HEK293T (cell line): Measurements from ENCODE around the gene CCDC142.
A peak's percentile ranks its signal among the peaks of the same experiment; 100 is the strongest.

Experiments
- CTCF ChIA-PET: fragments of 350-600 bp; formaldehyde crosslinking; extraction: SDS; loops from one replicate; lab custom pipeline; 2021; ENCODE audit warnings: antibody characterized with exemption, inconsistent platforms; lab: Yijun Ruan, JAX
- POLR2A ChIA-PET: fragments of 350-600 bp; formaldehyde crosslinking; extraction: SDS; loops from one replicate; lab custom pipeline; 2020; ENCODE audit warnings: antibody characterized with exemption, inconsistent platforms; lab: Yijun Ruan, JAX
- DNase-seq: peaks from one replicate; pipeline ENCODE4 v3.0.0; 2012; ENCODE audit warnings: mixed read lengths; ENCODE audit errors: extremely low spot score
- ARNT ChIP-seq: fragments of 450-650 bp; IDR thresholded peaks from 2 replicates; pipeline ENCODE4 v1.6.1; 2017; ENCODE audit warnings: mild to moderate bottlenecking
- BHLHE40 ChIP-seq: fragments of 450-650 bp; IDR thresholded peaks from 2 replicates; pipeline ENCODE4 v1.6.1; 2016; ENCODE audit warnings: mild to moderate bottlenecking, moderate library complexity, borderline replicate concordance
- CTBP1 ChIP-seq: fragments of 450-650 bp; IDR thresholded peaks from 2 replicates; pipeline ENCODE4 v1.6.1; 2016; ENCODE audit warnings: borderline replicate concordance
- ELF4 ChIP-seq: fragments of 450-650 bp; IDR thresholded peaks from 2 replicates; pipeline ENCODE4 v1.6.1; 2017; ENCODE audit warnings: antibody characterized with exemption
- FOXA1 ChIP-seq: fragments of 450-650 bp; IDR thresholded peaks from 2 replicates; pipeline ENCODE4 v1.6.1; 2016; ENCODE audit warnings: mild to moderate bottlenecking
- FOXK2 ChIP-seq: fragments of 450-650 bp; IDR thresholded peaks from 2 replicates; pipeline ENCODE4 v1.6.1; 2016; ENCODE audit warnings: mild to moderate bottlenecking
- FOXM1 ChIP-seq: fragments of 450-650 bp; IDR thresholded peaks from 2 replicates; pipeline ENCODE4 v1.6.1; 2017; ENCODE audit warnings: mild to moderate bottlenecking, borderline replicate concordance
- HDGF ChIP-seq: fragments of 450-650 bp; IDR thresholded peaks from 2 replicates; pipeline ENCODE4 v1.6.1; 2017; ENCODE audit warnings: antibody characterized with exemption, borderline replicate concordance
- L3MBTL2 ChIP-seq: fragments of 450-650 bp; conservative IDR thresholded peaks from 2 replicates; pipeline ENCODE4 v1.6.1; 2016; ENCODE audit warnings: mild to moderate bottlenecking
- LEF1 ChIP-seq: fragments of 450-650 bp; IDR thresholded peaks from 2 replicates; pipeline ENCODE4 v1.6.1; 2017; ENCODE audit warnings: mild to moderate bottlenecking, borderline replicate concordance
- NFRKB ChIP-seq: fragments of 450-650 bp; IDR thresholded peaks from 2 replicates; pipeline ENCODE4 v1.6.1; 2016; ENCODE audit warnings: mild to moderate bottlenecking, moderate library complexity
- SP1 ChIP-seq: fragments of 450-650 bp; IDR thresholded peaks from 2 replicates; pipeline ENCODE4 v1.6.1; 2017
- SUZ12 ChIP-seq: fragments of 450-650 bp; IDR thresholded peaks from 2 replicates; pipeline ENCODE4 v1.6.1; 2016; ENCODE audit warnings: mild to moderate bottlenecking
- TARDBP ChIP-seq: fragments of 450-650 bp; IDR thresholded peaks from 2 replicates; pipeline ENCODE4 v1.6.1; 2016
- ZNF384 ChIP-seq: fragments of 450-650 bp; IDR thresholded peaks from 2 replicates; pipeline ENCODE4 v1.6.1; 2016
- TF ChIP-seq, protein P1 (sequence below): fragments of 450-650 bp; IDR thresholded peaks from 2 replicates; pipeline ENCODE4 v1.6.1; 2016

Gene CCDC142

DNA sequence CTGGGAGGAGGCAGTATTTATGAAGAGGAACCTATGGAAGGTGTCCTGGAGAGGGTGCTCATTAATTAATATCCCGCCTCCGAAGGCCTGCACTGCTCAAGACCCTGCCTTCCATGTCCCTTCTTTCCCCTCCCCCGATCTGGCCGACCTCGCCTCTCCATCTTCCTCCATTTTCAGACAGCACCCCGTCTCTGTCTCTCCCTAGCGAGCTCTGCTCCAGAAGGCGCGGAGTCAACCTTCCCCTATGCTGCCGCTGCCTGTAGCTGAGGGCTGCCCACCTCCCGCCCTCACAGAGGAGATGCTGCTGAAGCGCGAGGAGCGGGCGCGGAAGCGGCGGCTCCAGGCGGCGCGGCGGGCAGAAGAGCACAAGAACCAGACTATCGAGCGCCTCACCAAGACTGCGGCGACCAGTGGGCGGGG lies 25.7 kb downstream of the CCDC142 start:
- peak; percentile 16 for DNase-seq
- ChIA-PET POLR2A (interaction anchor here (0.8 to 8.2 kb wide), 11 partner anchors 10 to 66 kb away, joined by 3 to 81 read pairs (median 9); partner anchors contain the start of genes C2orf81, CCDC142, MRPL53 and TTC31), CTCF (no interaction called here)
- no peak for TF ChIP-seq FOXA1
- no peak for TF ChIP-seq ARNT
- no peak for TF ChIP-seq ELF4
- TF ChIP-seq BHLHE40, result no peak
- no peak for TF ChIP-seq FOXK2

GRCh38 chr2:74454654-74455511 lies 27.9 kb downstream of the CCDC142 start, which contains the start of gene INO80B:
INO80B (plus strand) TSS chr2:74455087; CDS start chr2:74455117, 30 bp downstream.
- POLR2A ChIA-PET, result interaction anchor here (0.8 to 8.2 kb wide), 14 partner anchors 10 to 135 kb away, joined by 3 to 81 read pairs (median 5); partner anchors contain the start of genes AUP1, C2orf81, HTRA2 and MOGS
- CTCF ChIA-PET, result interaction anchor here (1.0 kb wide), 1 partner anchor 54 kb away, joined by 3 read pairs; no protein-coding TSS in a partner anchor
- no peak for TF ChIP-seq TARDBP
- TF ChIP-seq BHLHE40, result no peak
- no peak for TF ChIP-seq ARNT
- TF ChIP-seq SUZ12, result no peak
- TF ChIP-seq, protein P1, sequence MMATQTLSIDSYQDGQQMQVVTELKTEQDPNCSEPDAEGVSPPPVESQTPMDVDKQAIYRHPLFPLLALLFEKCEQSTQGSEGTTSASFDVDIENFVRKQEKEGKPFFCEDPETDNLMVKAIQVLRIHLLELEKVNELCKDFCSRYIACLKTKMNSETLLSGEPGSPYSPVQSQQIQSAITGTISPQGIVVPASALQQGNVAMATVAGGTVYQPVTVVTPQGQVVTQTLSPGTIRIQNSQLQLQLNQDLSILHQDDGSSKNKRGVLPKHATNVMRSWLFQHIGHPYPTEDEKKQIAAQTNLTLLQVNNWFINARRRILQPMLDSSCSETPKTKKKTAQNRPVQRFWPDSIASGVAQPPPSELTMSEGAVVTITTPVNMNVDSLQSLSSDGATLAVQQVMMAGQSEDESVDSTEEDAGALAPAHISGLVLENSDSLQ, result peak; percentile 66
- TF ChIP-seq FOXA1, result no peak
- TF ChIP-seq HDGF, result no peak
- no peak; the same call in 1 of the 2 replicates for TF ChIP-seq FOXM1
- peak; percentile 27 for TF ChIP-seq L3MBTL2
- no peak; the same call in 1 of the 2 replicates for TF ChIP-seq FOXK2
- TF ChIP-seq CTBP1, result peak; percentile 88
- no peak for TF ChIP-seq SP1
- no peak for TF ChIP-seq LEF1
- no peak for TF ChIP-seq ZNF384
- peak; percentile 88 for TF ChIP-seq ELF4
- TF ChIP-seq NFRKB, result peak; percentile 77
- peak; percentile 82 for DNase-seq

GRCh38 chr2:74450570-74451190 lies 32.1 kb downstream of the CCDC142 start:
- CTCF ChIA-PET, result no interaction called here
- no peak for TF ChIP-seq FOXA1
- TF ChIP-seq TARDBP, result no peak
- TF ChIP-seq SP1, result no peak
- no peak for TF ChIP-seq NFRKB
- no peak for TF ChIP-seq BHLHE40
- no peak for TF ChIP-seq ELF4
- TF ChIP-seq ZNF384, result no peak
- TF ChIP-seq ARNT, result no peak
- TF ChIP-seq, protein P1, result no peak
- no peak for TF ChIP-seq FOXK2
- no peak for TF ChIP-seq L3MBTL2
- TF ChIP-seq HDGF, result no peak
- no peak for TF ChIP-seq LEF1
- no peak for TF ChIP-seq FOXM1
- POLR2A ChIA-PET, result interaction anchor here (1.2 kb wide), 1 partner anchor 10 kb away, joined by 8 read pairs; no protein-coding TSS in a partner anchor
- DNase-seq, result no peak

DNA sequence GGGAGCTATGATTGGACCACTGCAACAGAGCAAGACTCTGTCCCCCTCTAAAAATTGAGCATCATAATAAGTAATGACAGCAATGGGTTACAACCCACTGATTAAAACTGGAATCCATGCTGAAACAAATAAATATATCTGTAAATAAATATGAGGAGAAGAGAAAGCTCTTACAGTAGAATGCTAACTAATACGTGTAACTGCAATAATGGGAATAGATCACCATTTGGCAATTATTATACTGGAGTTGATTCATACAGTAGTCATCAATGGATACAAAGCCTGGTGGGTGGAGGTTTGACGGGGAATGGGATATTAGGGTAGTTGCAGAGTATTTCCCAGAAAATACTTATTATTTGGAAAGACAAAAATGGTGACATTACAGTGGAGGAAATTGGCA lies 34.0 kb downstream of the CCDC142 start:
- DNase-seq, result no peak
- POLR2A ChIA-PET, result interaction anchor here (0.7 kb wide), 1 partner anchor 8 kb away, joined by 3 read pairs; no protein-coding TSS in a partner anchor
- CTCF ChIA-PET, result no interaction called here
- TF ChIP-seq SP1, result no peak
- TF ChIP-seq SUZ12, result no peak
- TF ChIP-seq, protein P1, result no peak
- no peak for TF ChIP-seq FOXM1
- no peak for TF ChIP-seq NFRKB
- TF ChIP-seq ELF4, result no peak
- TF ChIP-seq BHLHE40, result no peak
- no peak for TF ChIP-seq FOXA1
- no peak for TF ChIP-seq FOXK2
- no peak for TF ChIP-seq L3MBTL2
- TF ChIP-seq TARDBP, result no peak
- no peak for TF ChIP-seq HDGF
- TF ChIP-seq LEF1, result no peak
- no peak for TF ChIP-seq ARNT
- TF ChIP-seq ZNF384, result no peak
- TF ChIP-seq CTBP1, result no peak

DNA sequence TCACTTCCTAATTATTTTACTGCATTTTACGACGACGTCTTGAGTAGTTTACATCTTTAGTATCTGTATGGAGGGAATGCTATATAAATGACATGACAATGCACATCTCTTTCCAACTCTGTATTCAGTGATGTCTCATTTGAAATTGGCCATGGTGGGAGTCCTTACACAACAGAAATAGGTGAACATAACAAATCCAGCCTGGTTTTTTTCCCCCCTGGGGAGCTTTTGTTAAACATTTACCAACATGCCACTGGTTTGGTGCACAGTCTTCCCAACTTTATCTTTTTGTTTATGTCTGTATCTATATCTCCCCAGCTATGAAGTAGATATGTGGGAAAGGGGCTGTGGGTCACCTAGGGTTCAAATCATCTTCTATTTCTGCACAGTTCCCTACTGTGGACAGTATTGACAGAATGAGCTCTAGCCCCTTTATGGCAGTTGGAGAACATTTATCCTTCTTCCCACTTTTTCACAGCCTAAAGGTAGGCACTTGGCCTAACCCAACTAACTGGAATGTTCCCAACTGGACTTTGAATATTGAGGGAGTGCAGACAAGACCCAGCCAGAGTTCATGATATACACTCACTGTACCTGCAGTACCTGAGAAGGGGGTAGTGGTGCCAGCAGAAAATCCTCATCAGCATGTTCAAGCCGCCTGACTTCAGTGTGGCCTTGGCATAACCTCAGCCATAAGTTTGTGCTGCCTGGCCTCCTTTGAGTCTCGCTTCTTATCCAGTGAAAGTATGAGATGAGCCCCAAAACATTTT lies 35.4 kb downstream of the CCDC142 start:
- DNase-seq, result no peak
- CTCF ChIA-PET, result no interaction called here
- POLR2A ChIA-PET, result interaction anchor here (0.9 kb wide), 1 partner anchor 10 kb away, joined by 3 read pairs; no protein-coding TSS in a partner anchor
- TF ChIP-seq L3MBTL2 (no peak), FOXM1 (no peak), BHLHE40 (no peak), CTBP1 (no peak), ELF4 (no peak), TARDBP (no peak), SUZ12 (no peak), FOXK2 (no peak), SP1 (no peak), ARNT (no peak), ZNF384 (no peak)
- TF ChIP-seq, protein P1, result no peak
